Tibial nerve (tissue), 4 donors: Measurements from ENCODE around the gene BCL2.

ENCODE experiments used
- CTCF ChIP-seq, 5 experiments: fragments of 200-600 bp in 3 of 5; fragments of 450-650 bp in 2 of 5; sonication (generic) in 3 of 5; IDR thresholded peaks; one replicate each; pipeline ENCODE4 v1.5.1; 2016 to 2019; ENCODE audit warnings: antibody characterized with exemption in 5 of 5, mild to moderate bottlenecking in 3 of 5, moderate library complexity in 2 of 5
- EP300 ChIP-seq, 2 donors: sonication (generic); formaldehyde crosslinking; IDR thresholded peaks; one replicate each; pipeline ENCODE4 v1.6.1; 2017; ENCODE audit warnings: antibody characterized with exemption in 2 of 2, mild to moderate bottlenecking in 1 of 2
- POLR2A ChIP-seq, 2 donors: fragments of 450-650 bp; IDR thresholded peaks; one replicate each; pipeline ENCODE4 v1.6.1; 2017; ENCODE audit warnings: antibody characterized with exemption in 2 of 2, mild to moderate bottlenecking in 2 of 2, moderate library complexity in 2 of 2

GRCh38 chr18:63095768-63096167 lies 223.8 kb downstream of the BCL2 start:
- TF ChIP-seq CTCF (IDR thresholded peaks at IDR 0.05) (no peak), POLR2A (IDR thresholded peaks at IDR 0.05) (no peak), EP300 (IDR thresholded peaks at IDR 0.05) (no peak)
